ENCODE data around the gene NPR2.

The NPR2 gene

GRCh38 chr9:35800530-35800929 lies 9.1 kb downstream of the NPR2 start:
- DNase-seq (ENCODE audit: low spot score): no peak

- DNase-seq (ENCODE audit: low spot score): no peak
Observed at GRCh38 chr9:35801328-35802128, 10.1 kb downstream of the NPR2 start.

- DNase-seq (ENCODE audit: low spot score): no peak
Observed at GRCh38 chr9:35806101-35806500, 14.7 kb downstream of the NPR2 start.

- DNase-seq (ENCODE audit: low spot score): no peak
Observed at GRCh38 chr9:35808433-35808832, 17.0 kb downstream of the NPR2 start.

GRCh38 chr9:35810122-35810521 lies 18.7 kb downstream of the NPR2 start:
- DNase-seq (ENCODE audit: low spot score): no peak

GRCh38 chr9:35811381-35812024 lies 20.1 kb downstream of the NPR2 start:
- DNase-seq (ENCODE audit: low spot score): no peak

- DNase-seq (ENCODE audit: low spot score): no peak
Observed at GRCh38 chr9:35812025-35812602, 20.7 kb downstream of the NPR2 start, which contains the start of gene SPAG8. Gene SPAG8 (minus strand): TSS chr9:35812262. CDS start chr9:35812147, 115 bp downstream.

GRCh38 chr9:35813434-35814105 lies 22.2 kb downstream of the NPR2 start:
- peak; percentile 62 for DNase-seq (ENCODE audit: low spot score)

- peak; percentile 88 for DNase-seq (ENCODE audit: low spot score)
Observed at GRCh38 chr9:35814106-35814840, 22.9 kb downstream of the NPR2 start.

GRCh38 chr9:35814841-35815543 lies 23.6 kb downstream of the NPR2 start, which contains the start of gene HINT2:
Gene HINT2 (minus strand): TSS chr9:35815042. CDS start chr9:35814979, 63 bp downstream.
- peak; percentile 99 for DNase-seq (ENCODE audit: low spot score)

GRCh38 chr9:35816708-35817107 lies 25.3 kb downstream of the NPR2 start:
- DNase-seq (ENCODE audit: low spot score): peak; percentile 51

GRCh38 chr9:35818341-35818740 lies 26.9 kb downstream of the NPR2 start:
- no peak for DNase-seq (ENCODE audit: low spot score)

- DNase-seq (ENCODE audit: low spot score): peak; percentile 35
Observed at GRCh38 chr9:35820076-35820475, 28.7 kb downstream of the NPR2 start.

- DNase-seq (ENCODE audit: low spot score): no peak
Observed at GRCh38 chr9:35822926-35823325, 31.5 kb downstream of the NPR2 start.

GRCh38 chr9:35826071-35826701 lies 34.8 kb downstream of the NPR2 start:
- peak; percentile 57 for DNase-seq (ENCODE audit: low spot score)

- DNase-seq (ENCODE audit: low spot score): peak; percentile 33
Observed at GRCh38 chr9:35827486-35827885, 36.1 kb downstream of the NPR2 start.

GRCh38 chr9:35828716-35829083 lies 37.3 kb downstream of the NPR2 start, which contains the start of gene FAM221B:
Gene FAM221B (minus strand): TSS chr9:35828732. CDS start chr9:35826161, 2,571 bp downstream.
- no peak for DNase-seq (ENCODE audit: low spot score)

- peak; percentile 91 for DNase-seq (ENCODE audit: low spot score)
Observed at GRCh38 chr9:35829084-35829763, 37.8 kb downstream of the NPR2 start, which contains the start of gene TMEM8B. Gene TMEM8B (plus strand): TSS chr9:35829228. CDS start chr9:35829448, 220 bp downstream.

- no peak for DNase-seq (ENCODE audit: low spot score)
Observed at GRCh38 chr9:35829764-35830096, 38.3 kb downstream of the NPR2 start.

GRCh38 chr9:35831040-35831439 lies 39.6 kb downstream of the NPR2 start:
- no peak for DNase-seq (ENCODE audit: low spot score)

All from RKO (cell line).